Stimulated activated CD4-positive, alpha-beta T cell treated with anti-CD3 and anti-CD28 coated beads, Interleukin-15, amount 100 ng/mL, for 48 hours (primary cell): ENCODE measurements around the gene TGM2.

ENCODE experiments used
- DNase-seq, 2 donors: peaks; one replicate each; pipeline ENCODE4 v3.0.0-alpha.2; 2020; ENCODE audit warnings: low read depth in 2 of 2

TGM2 gene

GRCh38 chr20:38177201-38177600, 12.1 kb upstream of the TGM2 start:
- no peak for DNase-seq

- DNase-seq, result no peak
Measured at GRCh38 chr20:38175304-38176180, 10.5 kb upstream of the TGM2 start.

- no peak for DNase-seq
Measured at GRCh38 chr20:38173237-38174156, 8.4 kb upstream of the TGM2 start.

GRCh38 chr20:38172408-38172807, 7.3 kb upstream of the TGM2 start:
- no peak for DNase-seq

GRCh38 chr20:38171675-38172043, 6.6 kb upstream of the TGM2 start:
- no peak for DNase-seq

GRCh38 chr20:38170826-38171674, 6.0 kb upstream of the TGM2 start:
- no peak for DNase-seq

GRCh38 chr20:38170219-38170825, 5.3 kb upstream of the TGM2 start:
- no peak for DNase-seq

- no peak for DNase-seq
Measured at GRCh38 chr20:38169636-38170193, 4.6 kb upstream of the TGM2 start.

- no peak for DNase-seq
Measured at GRCh38 chr20:38168791-38169589, 3.9 kb upstream of the TGM2 start.

GRCh38 chr20:38167851-38168760, 3.0 kb upstream of the TGM2 start:
- no peak for DNase-seq

GRCh38 chr20:38167328-38167850, 2.3 kb upstream of the TGM2 start:
- DNase-seq, result no peak

- no peak for DNase-seq
Measured at GRCh38 chr20:38166703-38167233, 1.7 kb upstream of the TGM2 start.

GRCh38 chr20:38165966-38166702, 1.1 kb upstream of the TGM2 start:
- DNase-seq, result no peak

- no peak for DNase-seq
Measured at GRCh38 chr20:38164624-38165088, 414 bp downstream of the TGM2 start.

- DNase-seq, result no peak
Measured at GRCh38 chr20:38164069-38164468, 1.0 kb downstream of the TGM2 start.

- DNase-seq, result no peak
Measured at GRCh38 chr20:38162878-38163875, 1.9 kb downstream of the TGM2 start.

- DNase-seq, result no peak
Measured at GRCh38 chr20:38162149-38162548, 2.9 kb downstream of the TGM2 start.
